ENCODE measurements around the gene C1orf159.
"Not testable (repeated sequence)": the region's sequence is repeated elsewhere in the genome, so short reads cannot be mapped to it uniquely, and the experiment has no call there.

C1orf159 gene

DNA sequence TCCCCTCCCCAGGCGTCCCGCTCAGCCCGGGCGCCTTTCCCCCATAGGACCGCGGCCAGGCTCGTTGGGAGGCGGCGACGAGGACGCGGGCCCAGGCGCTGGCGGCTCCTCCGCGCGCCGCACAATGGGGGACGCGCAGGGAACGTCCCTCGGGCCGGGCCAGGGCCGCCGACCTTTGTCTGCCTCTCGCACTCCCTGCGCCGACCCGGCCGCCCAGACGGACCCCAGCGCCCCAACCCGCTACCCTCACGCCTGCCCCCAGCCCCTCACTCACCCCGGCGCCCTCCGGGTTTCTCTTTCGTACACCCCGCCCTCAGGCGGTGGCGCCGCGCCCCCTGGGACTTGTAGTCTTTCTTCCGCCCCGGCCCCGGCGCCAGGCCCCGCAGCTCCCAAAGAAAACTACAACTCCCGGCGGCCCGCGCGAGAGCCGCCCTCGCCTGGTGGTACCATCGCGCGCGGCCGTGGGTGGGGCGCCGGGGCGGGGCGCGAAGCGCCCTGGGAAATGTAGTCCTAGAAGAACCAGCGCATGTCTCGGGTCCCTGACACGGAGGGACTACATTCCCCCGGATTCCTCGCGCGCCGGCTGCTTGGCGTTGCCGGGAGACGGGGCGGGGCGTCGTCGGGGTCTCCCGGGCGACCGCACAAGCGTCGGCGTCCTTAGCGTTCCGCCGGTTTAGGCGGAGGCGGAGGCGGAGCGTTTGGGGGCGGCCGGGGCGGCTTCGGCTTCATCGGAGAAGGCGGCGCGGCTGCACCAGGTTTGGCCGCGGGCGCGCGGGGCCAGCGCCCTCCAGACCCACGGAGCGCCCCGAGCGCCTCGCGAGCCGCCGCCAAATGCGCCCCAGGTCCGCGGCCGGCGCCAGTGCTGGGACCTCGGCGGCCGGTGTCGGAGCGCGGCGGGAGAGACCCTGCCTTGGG, at the start of gene C1orf159:
C1orf159 (minus strand) TSS at position 304 of the 915 bp plus-strand sequence. CDS start 24,546 bp downstream, outside the sequence.
- DNase-seq = peak; percentile 98

DNA sequence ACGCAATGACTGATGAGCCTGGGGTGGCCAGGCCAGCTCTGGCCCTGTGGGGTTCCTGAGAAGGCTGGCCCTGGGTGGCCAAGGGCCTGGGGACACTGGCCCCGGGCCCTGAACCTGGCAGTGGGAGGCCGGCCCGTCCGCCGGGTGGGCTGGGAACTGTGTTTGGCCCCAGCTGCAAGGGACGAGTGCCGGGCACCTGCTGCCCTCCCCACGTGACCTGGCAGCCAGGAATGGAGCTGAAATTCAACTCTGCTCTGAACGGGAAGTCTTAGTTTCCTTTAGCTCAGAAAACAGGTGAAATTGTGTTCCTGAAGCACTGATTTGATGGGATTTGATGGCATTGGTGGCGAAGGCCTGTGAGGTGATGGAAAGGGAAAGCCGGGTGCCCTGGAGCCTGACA, 49.6 kb upstream of the C1orf159 start:
- DNase-seq = no peak

DNA sequence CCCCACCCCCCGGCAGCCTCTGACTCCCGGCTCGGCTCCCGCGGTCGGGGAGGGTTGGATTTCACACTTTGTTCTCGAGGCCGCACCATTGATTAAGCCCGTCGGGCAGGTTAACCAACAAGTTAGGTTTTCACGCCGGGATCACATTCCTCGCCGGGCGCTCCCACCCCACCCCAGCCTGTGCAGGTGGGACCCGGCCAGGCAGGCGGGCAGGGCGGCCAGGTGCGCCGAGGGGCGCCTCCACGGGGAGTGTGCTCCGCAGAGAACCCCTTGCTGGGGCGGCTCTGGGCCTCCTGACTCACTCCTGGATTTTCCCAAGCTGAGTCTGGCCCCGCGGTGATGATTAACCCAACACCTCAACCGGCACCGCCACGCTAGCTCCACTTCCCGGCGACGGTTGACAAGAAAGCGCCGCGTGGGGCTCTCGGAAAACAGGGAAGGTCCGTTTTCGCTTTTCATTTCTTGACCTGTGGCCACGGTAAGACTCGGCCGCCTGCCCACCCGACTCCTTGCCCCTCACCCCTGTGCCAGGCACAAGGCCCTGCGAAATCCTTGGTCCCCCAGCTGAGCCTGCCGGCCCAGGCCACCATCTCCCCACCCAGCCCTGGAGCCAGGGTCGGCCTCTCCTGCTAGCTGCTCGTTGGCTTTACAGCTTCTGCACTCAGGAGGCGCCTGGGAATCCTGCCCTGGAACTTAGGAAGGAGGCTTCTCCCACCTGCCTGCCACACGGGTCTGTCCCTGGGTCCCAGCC, 49.0 kb upstream of the C1orf159 start:
- DNase-seq = no peak

- DNase-seq = no peak
Observed at GRCh38 chr1:1164361-1164700, 48.4 kb upstream of the C1orf159 start.

- DNase-seq = no peak
Observed at GRCh38 chr1:1163538-1164070, 47.7 kb upstream of the C1orf159 start.

DNA sequence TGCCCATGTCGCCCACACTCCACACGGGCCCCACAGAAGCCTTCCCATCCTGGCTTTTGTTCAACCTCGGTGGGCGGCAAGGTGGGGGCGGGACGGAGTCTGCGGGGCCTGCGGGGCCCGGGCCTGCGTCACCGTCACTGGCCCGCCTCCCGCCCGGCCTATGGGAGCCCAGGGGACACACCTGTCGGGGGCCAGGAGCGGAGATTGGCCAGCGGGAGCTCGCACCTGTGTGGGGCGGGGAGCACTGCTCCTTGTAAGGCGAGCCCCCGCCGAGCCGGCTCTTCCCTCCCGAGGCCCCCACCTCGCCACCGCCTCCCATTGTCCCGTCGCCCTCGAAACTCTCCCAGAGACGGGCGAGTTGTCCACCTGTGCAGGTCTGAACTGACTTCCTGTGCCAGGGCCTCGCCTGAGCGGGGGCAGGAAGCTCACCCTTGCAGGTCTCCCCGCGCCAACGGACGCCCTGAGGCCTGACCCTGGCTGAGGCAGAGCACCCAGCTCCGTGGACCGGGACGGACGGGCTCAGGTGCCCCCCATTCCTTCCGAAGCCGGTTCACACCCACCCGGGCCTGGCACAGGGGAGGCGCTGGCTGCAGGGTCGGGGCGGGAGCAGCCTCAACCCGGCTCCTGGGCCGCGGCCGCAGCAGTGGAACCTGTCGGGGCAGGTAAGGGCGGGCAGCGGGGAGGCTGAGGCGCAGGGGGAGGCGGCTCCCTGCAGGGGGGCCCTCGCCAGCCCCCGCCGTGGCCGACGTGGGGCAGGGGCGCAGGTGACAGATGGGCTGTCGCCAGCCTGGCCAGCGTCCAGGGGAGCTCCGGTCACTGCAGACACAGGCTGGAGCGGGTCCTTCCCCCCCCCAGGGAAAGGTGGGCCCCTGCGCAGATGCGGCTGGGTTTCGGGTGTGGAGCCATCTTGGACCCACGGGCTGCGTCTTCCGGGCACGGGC, 47.0 kb upstream of the C1orf159 start:
- peak; percentile 93 for DNase-seq

DNA sequence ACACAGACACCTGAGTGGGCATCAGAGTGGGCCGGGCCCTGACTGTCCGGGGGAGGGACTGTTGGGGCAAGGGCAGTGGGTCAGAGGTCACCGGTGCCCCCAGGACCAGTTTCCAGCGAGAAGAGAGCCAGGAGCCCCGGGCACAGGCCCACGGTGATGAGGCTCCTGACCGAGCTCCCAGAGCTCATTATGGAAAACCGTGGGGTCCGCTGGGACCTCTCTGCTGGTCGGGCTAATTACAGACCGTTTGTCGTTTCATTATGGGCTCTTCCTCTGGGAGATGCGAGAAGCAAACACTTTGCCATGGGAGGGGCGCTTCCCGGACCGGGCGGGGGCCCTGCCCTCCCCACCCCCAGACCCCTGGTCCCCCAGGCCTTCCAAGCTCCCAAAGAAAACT, 45.8 kb upstream of the C1orf159 start:
- DNase-seq = peak; percentile 84

DNA sequence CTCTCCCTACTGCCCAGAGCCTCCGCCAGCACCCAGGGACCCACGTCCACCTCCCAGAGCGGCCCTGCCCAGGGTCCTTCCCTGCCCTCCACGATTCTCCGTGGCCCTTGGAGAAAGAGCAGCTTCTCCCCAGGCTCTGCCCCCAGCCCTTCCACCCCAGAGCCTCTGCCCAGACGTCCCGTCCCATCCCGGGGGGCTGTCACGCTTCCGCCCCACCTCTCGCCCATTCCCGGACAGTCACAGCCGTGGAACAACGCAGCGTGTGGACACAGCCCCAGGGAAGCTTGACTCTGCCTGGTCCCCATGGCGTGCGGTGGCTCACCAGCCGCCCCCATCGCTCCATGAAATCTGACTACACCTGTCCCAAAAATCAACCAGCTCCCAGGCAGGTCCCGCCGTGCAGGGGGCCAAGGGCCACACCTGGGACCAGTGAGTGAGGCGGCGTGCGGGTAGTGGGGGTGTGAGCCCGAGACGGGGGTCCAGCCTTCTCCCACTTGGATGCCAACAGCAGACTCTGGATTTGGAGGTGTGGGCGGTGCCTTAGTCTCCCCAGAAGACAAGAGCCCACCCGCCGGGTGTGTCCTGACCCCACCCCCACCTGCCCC, 45.3 kb upstream of the C1orf159 start:
- no peak for DNase-seq

- no peak for DNase-seq
Observed at GRCh38 chr1:1160281-1160930, 44.5 kb upstream of the C1orf159 start.

- DNase-seq = no peak
Observed at GRCh38 chr1:1157914-1158710, 42.2 kb upstream of the C1orf159 start.

DNA sequence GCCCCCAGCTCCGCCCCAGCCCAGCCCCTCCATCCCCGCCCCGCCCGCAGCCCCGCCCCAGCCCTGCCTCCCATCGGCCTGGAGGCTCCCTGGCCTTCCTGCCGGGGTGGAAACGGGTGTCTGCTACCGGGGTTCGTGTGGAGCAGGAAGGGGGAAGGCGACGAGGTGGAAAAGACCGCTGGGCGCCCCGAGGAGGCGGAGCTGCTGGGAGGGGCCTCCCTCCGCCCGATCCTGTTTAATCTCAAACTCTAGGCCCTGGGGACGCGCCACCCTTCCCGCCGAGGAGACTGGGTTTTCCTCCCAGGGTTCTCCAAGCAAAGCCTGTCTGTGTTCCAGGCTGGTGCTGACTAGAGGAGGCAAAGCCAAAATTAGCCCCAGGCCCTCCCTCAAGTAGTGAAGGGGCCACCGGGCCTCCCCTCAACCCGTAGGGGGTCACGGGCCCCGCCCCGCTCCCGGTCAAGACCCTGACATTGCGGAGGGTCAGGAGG, 41.6 kb upstream of the C1orf159 start:
- peak; percentile 83 for DNase-seq

DNA sequence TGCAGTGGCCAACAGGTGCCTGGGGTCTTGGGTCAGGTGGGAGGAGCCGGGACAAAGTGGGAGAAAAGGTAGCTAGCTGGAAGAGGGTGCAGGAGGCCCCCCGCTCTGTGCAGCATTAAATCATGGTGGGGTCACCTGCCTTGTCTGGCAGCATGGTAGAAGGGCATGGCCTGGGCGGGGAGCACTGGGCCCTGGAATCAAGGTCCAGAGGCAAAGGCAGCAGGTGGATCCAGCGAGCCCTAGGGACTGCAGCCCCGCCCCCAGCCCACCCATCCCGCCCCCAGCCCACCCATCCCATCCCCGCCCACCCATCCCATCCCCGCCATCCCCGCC, 41.1 kb upstream of the C1orf159 start:
- DNase-seq = no peak

DNA sequence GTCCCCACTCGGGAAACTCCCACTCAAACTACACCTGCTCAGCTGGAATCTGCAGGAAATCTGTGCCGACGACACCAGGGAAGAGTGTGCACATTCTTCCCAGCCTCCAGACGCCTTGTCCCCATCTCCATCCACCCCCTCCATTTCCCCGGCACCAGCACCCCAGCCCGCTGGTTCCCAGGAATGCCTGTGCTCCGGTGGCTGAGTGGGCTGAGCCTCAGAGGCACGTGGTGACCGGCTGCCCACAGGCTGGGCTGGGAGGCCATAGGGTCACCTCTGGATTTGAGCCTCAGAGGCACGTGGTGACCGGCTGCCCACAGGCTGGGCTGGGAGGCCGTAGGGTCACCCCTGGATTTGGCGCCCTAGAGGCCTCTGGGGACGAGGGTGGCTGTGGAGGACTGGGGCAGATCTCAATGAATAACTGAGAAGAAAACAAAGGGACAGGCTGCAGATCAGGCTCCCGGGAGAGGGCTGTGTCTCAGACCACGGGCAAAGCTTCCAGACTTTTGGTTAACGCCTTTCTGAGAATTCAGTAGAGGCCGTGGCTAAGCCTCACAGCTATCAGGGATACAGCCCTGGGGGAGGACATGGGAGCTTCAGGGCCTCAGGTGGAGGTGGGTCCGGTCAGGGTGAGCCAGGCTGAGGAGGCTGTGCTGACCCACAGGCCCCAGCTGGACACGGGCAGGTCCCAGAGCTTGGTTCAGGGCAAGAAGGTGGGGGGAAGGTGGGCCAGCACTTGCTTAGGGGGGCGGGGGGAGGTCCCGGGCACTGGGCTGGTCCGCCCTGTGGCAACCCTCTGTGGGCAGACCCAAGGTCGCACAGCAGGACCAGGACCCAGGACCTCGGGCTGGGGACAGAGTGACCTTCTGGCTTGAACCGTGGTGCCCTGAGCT, 40.5 kb upstream of the C1orf159 start:
- no peak for DNase-seq

DNA sequence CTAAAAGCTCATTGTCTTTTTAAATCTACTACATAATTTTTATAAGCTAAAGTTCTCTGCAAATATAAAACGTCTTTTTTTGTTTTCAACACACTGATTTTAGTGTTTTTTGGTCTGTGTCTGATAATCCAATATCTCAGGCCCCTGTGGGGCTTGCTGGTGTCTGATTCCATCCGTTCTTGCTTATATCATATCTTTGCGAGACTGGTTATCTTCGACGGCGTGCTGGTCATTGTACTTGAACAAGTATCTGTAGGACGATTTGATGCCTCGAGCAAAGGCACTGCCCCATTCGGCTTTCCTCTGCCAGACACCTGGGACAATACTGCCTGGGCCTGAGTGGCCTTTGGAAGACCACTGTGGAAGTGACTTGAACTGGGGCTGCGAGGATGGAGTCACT, 39.4 kb upstream of the C1orf159 start:
- DNase-seq = no peak

- DNase-seq = no peak
Observed at GRCh38 chr1:1153874-1154273, 38.0 kb upstream of the C1orf159 start.

DNA sequence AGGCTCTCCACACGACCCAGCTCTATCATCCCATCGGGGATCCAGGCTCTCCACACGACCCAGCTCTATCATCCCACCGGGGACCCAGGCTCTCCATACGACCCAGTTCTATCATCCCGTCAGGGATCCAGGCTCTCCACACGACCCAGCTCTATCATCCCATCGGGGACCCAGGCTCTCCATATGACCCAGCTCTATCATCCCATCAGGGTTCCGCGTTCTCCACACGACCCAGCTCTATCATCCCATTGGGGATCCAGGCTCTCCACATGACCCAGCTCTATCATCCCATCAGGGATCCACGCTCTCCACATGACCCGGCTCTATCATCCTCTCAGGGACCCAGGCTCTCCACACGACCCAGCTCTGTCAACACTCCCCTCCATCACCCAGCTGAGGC, 37.3 kb upstream of the C1orf159 start:
- DNase-seq = not testable (repeated sequence)

DNA sequence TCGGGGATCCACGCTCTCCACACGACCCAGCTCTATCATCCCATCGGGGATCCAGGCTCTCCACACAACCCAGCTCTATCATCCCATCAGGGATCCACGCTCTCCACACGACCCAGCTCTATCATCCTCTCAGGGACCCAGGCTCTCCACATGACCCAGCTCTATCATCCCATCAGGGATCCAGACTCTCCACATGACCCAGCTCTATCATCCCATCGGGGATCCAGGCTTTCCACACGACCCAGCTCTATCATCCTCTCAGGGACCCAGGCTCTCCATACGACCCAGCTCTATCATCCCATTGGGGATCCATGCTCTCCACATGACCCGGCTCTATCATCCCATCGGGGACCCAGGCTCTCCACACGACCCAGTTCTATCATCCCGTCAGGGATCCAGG, 36.5 kb upstream of the C1orf159 start:
- DNase-seq = not testable (repeated sequence)

GRCh38 chr1:1151306-1151705, 35.4 kb upstream of the C1orf159 start:
- no peak for DNase-seq

- no peak for DNase-seq
Observed at GRCh38 chr1:1150100-1150499, 34.2 kb upstream of the C1orf159 start.

- DNase-seq = no peak
Observed at GRCh38 chr1:1149416-1149815, 33.5 kb upstream of the C1orf159 start.

Data from NCI-H1436 (cell line).